NB4 (cell line): ENCODE measurements around the gene ATM.

Experiments
- CTCF ChIP-seq: IDR thresholded peaks from one replicate; pipeline ENCODE4 v1.5.1; 2012; ENCODE audit warnings: low read depth, low read length
- MAX ChIP-seq: IDR thresholded peaks from 2 replicates; pipeline ENCODE4 v1.6.1; 2011; ENCODE audit warnings: low read depth, low read length
- MYC ChIP-seq: IDR thresholded peaks from 2 replicates; pipeline ENCODE4 v1.6.1; 2011; ENCODE audit warnings: low read depth, low read length
- POLR2A ChIP-seq: IDR thresholded peaks from 2 replicates; pipeline ENCODE4 v1.6.1; 2011; ENCODE audit warnings: mild to moderate bottlenecking; ENCODE audit not compliant: insufficient read length; ENCODE audit errors: extremely low read depth

GRCh38 chr11:108333403-108333899 is 110.6 kb downstream of the ATM start:
- TF ChIP-seq POLR2A = no peak
- TF ChIP-seq CTCF = no peak
- TF ChIP-seq MAX = no peak
- no peak for TF ChIP-seq MYC
